Stimulated activated CD4-positive, alpha-beta T cell treated with anti-CD3 and anti-CD28 coated beads, Interleukin-12 subunit alpha, Interleukin-12 subunit beta, amount 100 ng/mL, for 24 hours (primary cell): ENCODE data around the gene MAGI2.
"Not testable (repeated sequence)": the region's sequence is repeated elsewhere in the genome, so short reads cannot be mapped to it uniquely, and the experiment has no call there.

ENCODE experiments used
- DNase-seq, 2 experiments: peaks; one replicate each; pipeline ENCODE4 v3.0.0-alpha.2; 2020; ENCODE audit warnings: low read depth in 2 of 2

The MAGI2 gene

GRCh38 chr7:78563191-78563590, 890.3 kb downstream of the MAGI2 start:
- DNase-seq, result no peak

- DNase-seq, result no peak
These were observed 891.3 kb downstream of the MAGI2 start for GRCh38 chr7:78562191-78562590.

- DNase-seq, result no peak
These were observed 894.9 kb downstream of the MAGI2 start for GRCh38 chr7:78558566-78558965.

GRCh38 chr7:78543976-78544375, 909.5 kb downstream of the MAGI2 start:
- no peak for DNase-seq

GRCh38 chr7:78542981-78543380, 910.5 kb downstream of the MAGI2 start:
- DNase-seq, result no peak

GRCh38 chr7:78542541-78542940, 910.9 kb downstream of the MAGI2 start:
- no peak for DNase-seq

GRCh38 chr7:78539825-78540224, 913.6 kb downstream of the MAGI2 start:
- DNase-seq, result no peak

GRCh38 chr7:78535655-78536054, 917.8 kb downstream of the MAGI2 start:
- DNase-seq, result no peak

GRCh38 chr7:78530351-78530750, 923.1 kb downstream of the MAGI2 start:
- no peak for DNase-seq

GRCh38 chr7:78529392-78529791, 924.1 kb downstream of the MAGI2 start:
- no peak for DNase-seq

- DNase-seq, result no peak
These were observed 924.5 kb downstream of the MAGI2 start for GRCh38 chr7:78528964-78529363.

- DNase-seq, result no peak
These were observed 929.5 kb downstream of the MAGI2 start for GRCh38 chr7:78523930-78524329.

- DNase-seq, result no peak
These were observed 931.5 kb downstream of the MAGI2 start for GRCh38 chr7:78521961-78522360.

- DNase-seq, result no peak
These were observed 937.0 kb downstream of the MAGI2 start for GRCh38 chr7:78516450-78516849.

GRCh38 chr7:78514634-78515033, 938.8 kb downstream of the MAGI2 start:
- no peak for DNase-seq

- DNase-seq, result no peak
These were observed 942.8 kb downstream of the MAGI2 start for GRCh38 chr7:78510580-78511188.

- DNase-seq, result not testable (repeated sequence)
These were observed 950.2 kb downstream of the MAGI2 start for GRCh38 chr7:78503301-78503700.

GRCh38 chr7:78501064-78501463, 952.4 kb downstream of the MAGI2 start:
- no peak for DNase-seq

GRCh38 chr7:78499971-78500370, 953.5 kb downstream of the MAGI2 start:
- no peak for DNase-seq

GRCh38 chr7:78499283-78499682, 954.2 kb downstream of the MAGI2 start:
- DNase-seq, result no peak

GRCh38 chr7:78497728-78498427, 955.6 kb downstream of the MAGI2 start:
- DNase-seq, result no peak

GRCh38 chr7:78496096-78496630, 957.3 kb downstream of the MAGI2 start:
- DNase-seq, result no peak

- no peak for DNase-seq
These were observed 960.1 kb downstream of the MAGI2 start for GRCh38 chr7:78493401-78493800.
